HG02840 (cell line): ENCODE measurements around the gene FBXO9.

Experiments used
- ATAC-seq: cut with Tn5 transposase; IDR thresholded peaks from one replicate; pipeline ENCODE4 v1.9.1; 2021; ENCODE audit warnings: mild to moderate bottlenecking, moderate library complexity, moderate number of reproducible peaks; ENCODE audit not compliant: unreplicated experiment, low FRiP score

FBXO9 gene

GRCh38 chr6:53130569-53131290 is 65.5 kb downstream of the FBXO9 start:
- no peak for ATAC-seq

GRCh38 chr6:53133961-53134360 is 68.8 kb downstream of the FBXO9 start:
- ATAC-seq, result no peak

GRCh38 chr6:53134601-53135235 is 69.5 kb downstream of the FBXO9 start:
- ATAC-seq, result no peak

- no peak for ATAC-seq
These were observed 70.9 kb downstream of the FBXO9 start for GRCh38 chr6:53136000-53136609.

- no peak for ATAC-seq
These were observed 74.7 kb downstream of the FBXO9 start for GRCh38 chr6:53139841-53140413.

- ATAC-seq, result no peak
These were observed 77.6 kb downstream of the FBXO9 start for GRCh38 chr6:53142810-53143209.

GRCh38 chr6:53143710-53144109 is 78.5 kb downstream of the FBXO9 start:
- no peak for ATAC-seq

GRCh38 chr6:53144802-53145201 is 79.6 kb downstream of the FBXO9 start:
- no peak for ATAC-seq

GRCh38 chr6:53148684-53149083 is 83.5 kb downstream of the FBXO9 start, which contains the start of gene GCM1:
Gene GCM1 (minus strand): TSS chr6:53148841. CDS start chr6:53145632, 3,209 bp downstream.
- no peak for ATAC-seq
